K562 (cell line): ENCODE results near the gene CCDC13. TPM values are rescaled to one million over a fixed set of nuclear protein-coding genes. Genes with fewer than 3 reads are reported as not detected.

ENCODE experiments used
- ATAC-seq: fragments of 200-7000 bp; cut with Tn5 transposase; 3 replicates; pipeline ENCODE4 v1.9.1; 2020; ENCODE audit warnings: moderate library complexity
- BruUV-seq: library from RNA; stranded (reverse); fragments of 400-500 nt; replicated peaks from 2 replicates; lab custom pipeline; 2021; lab: Mats Ljungman, UMichigan
- CTCF ChIA-PET: fragments of 300-600 bp; formaldehyde crosslinking; extraction: SDS; loops from one replicate; lab custom pipeline; 2021; ENCODE audit warnings: low intra/inter-chr PET ratio; lab: Yijun Ruan, JAX
- POLR2A ChIA-PET: fragments of 300-600, 350-650 bp; sonication (Branson Sonifier 250); formaldehyde crosslinking; extraction: SDS; loops from one replicate; lab custom pipeline; 2021; ENCODE audit warnings: antibody characterized with exemption, inconsistent platforms; lab: Yijun Ruan, JAX
- DNase-seq, 4 experiments: peaks; one replicate each; pipeline versions ENCODE4 v3.0.0 to v3.0.0-alpha.2; 2011 to 2018; ENCODE audit warnings: low spot score in 3 of 4, mixed read lengths in 3 of 4; ENCODE audit errors: extremely low read depth in 1 of 4
- FAIRE-seq: peaks from 2 replicates; lab custom pipeline; 2011; peaks lifted over from hg19 to GRCh38; lab: Jason Lieb, UNC
- H2AFZ ChIP-seq: 2 replicates; pipeline ENCODE4 v1.6.0; 2011; ENCODE audit warnings: low read depth, low read length, control low read depth, inconsistent platforms
- H3K27ac ChIP-seq: fragments of 200-600 bp; 3 replicates; pipeline ENCODE4 v1.8.0; 2011; ENCODE audit warnings: low read depth, mild to moderate bottlenecking, control low read depth, inconsistent platforms, low read length, moderate library complexity, mixed read lengths; ENCODE audit errors: extremely low read depth
- H3K27me3 ChIP-seq, 2 experiments: fragments of 300-600 bp in 1 of 2; 2 replicates in 1 of 2; 3 replicates in 1 of 2; pipeline versions ENCODE4 v1.6.0 to v1.8.0; 2011; ENCODE audit warnings: inconsistent platforms in 2 of 2, low read length in 2 of 2, mild to moderate bottlenecking in 1 of 2, mixed read lengths in 1 of 2, moderate library complexity in 1 of 2; ENCODE audit not compliant: control insufficient read depth in 2 of 2, insufficient read depth in 2 of 2
- H3K36me3 ChIP-seq: fragments of 300-600 bp; 3 replicates; pipeline ENCODE4 v1.8.0; 2011; ENCODE audit warnings: mild to moderate bottlenecking, low read length, inconsistent platforms; ENCODE audit not compliant: control insufficient read depth, insufficient read depth
- H3K4me1 ChIP-seq, 2 experiments: fragments of 200-600 bp in 1 of 2; replicated peaks in 1 of 2; 2 replicates in 1 of 2; 3 replicates in 1 of 2; pipeline versions ENCODE4 v1.5.1 to v1.8.0; 2011; ENCODE audit warnings: inconsistent platforms in 2 of 2, low read length in 2 of 2, mild to moderate bottlenecking in 1 of 2, mixed read lengths in 1 of 2, moderate library complexity in 1 of 2; ENCODE audit not compliant: control insufficient read depth in 2 of 2, insufficient read depth in 2 of 2
- H3K4me2 ChIP-seq: 2 replicates; pipeline ENCODE4 v1.6.1; 2011; ENCODE audit warnings: low read length, control low read depth, inconsistent platforms, mixed read lengths; ENCODE audit not compliant: insufficient read depth
- H3K4me3 ChIP-seq: fragments of 200-600 bp; sonication (generic), shearing (Covaris generic); 2 replicates; pipeline ENCODE4 v1.5.1; 2016; ENCODE audit warnings: control low read depth, inconsistent platforms
- H3K79me2 ChIP-seq: fragments of 200-600 bp; 3 replicates; pipeline ENCODE4 v1.8.0; 2011; ENCODE audit warnings: low read length, inconsistent platforms; ENCODE audit not compliant: control insufficient read depth, insufficient read depth
- H3K9ac ChIP-seq, 2 experiments: 2 replicates each; pipeline versions ENCODE4 v1.6.0 to v1.6.1; 2011; ENCODE audit warnings: low read depth in 2 of 2, low read length in 2 of 2, control low read depth in 1 of 2, inconsistent platforms in 1 of 2, mild to moderate bottlenecking in 1 of 2, mixed read lengths in 1 of 2; ENCODE audit not compliant: insufficient read depth in 1 of 2
- H3K9me1 ChIP-seq: one replicate; pipeline ENCODE4 v1.6.0; 2011; ENCODE audit warnings: inconsistent platforms, mild to moderate bottlenecking, low read length, moderate library complexity; ENCODE audit not compliant: control insufficient read depth, insufficient read depth
- H3K9me3 ChIP-seq: replicated peaks from 2 replicates; pipeline ENCODE4 v1.5.1; 2011; ENCODE audit warnings: low read depth, low read length, inconsistent platforms; ENCODE audit not compliant: control insufficient read depth, insufficient read depth
- H4K20me1 ChIP-seq: replicated peaks from 2 replicates; pipeline ENCODE4 v1.6.1; 2011; ENCODE audit warnings: low read length, inconsistent platforms, mixed read lengths; ENCODE audit not compliant: control insufficient read depth, insufficient read depth
- BRF2 ChIP-seq: IDR thresholded peaks from 3 replicates; pipeline ENCODE4 v1.6.1; 2011; ENCODE audit warnings: borderline replicate concordance, mild to moderate bottlenecking; ENCODE audit not compliant: insufficient read length, insufficient read depth
- CTCFL ChIP-seq: IDR thresholded peaks from 2 replicates; pipeline ENCODE4 v1.6.1; 2011; ENCODE audit warnings: borderline replicate concordance, low read depth, mild to moderate bottlenecking, moderate library complexity, low read length; ENCODE audit not compliant: insufficient read depth, poor library complexity, severe bottlenecking
- E2F5 ChIP-seq: sonication (generic); formaldehyde crosslinking; IDR thresholded peaks from 2 replicates; pipeline ENCODE4 v1.8.0; 2022; ENCODE audit warnings: mild to moderate bottlenecking, missing genetic modification reagents
- HES1 ChIP-seq: fragments of 450-650 bp; IDR thresholded peaks from 2 replicates; pipeline ENCODE4 v1.6.1; 2016; ENCODE audit warnings: low read depth, mild to moderate bottlenecking, moderate library complexity
- SIRT6 ChIP-seq: IDR thresholded peaks from one replicate; pipeline ENCODE4 v1.6.1; 2012; ENCODE audit warnings: low read depth, mild to moderate bottlenecking, control low read depth, inconsistent platforms, low read length, moderate library complexity
- SLC30A9 ChIP-seq: fragments of 250-450 bp; sonication (Bioruptor Pico); IDR thresholded peaks from 2 replicates; pipeline ENCODE4 v1.8.0; 2022; ENCODE audit warnings: mild to moderate bottlenecking, moderate library complexity
- ZNF318 ChIP-seq, 2 experiments: fragments of 450-650 bp; IDR thresholded peaks; 2 replicates each; pipeline ENCODE4 v1.6.1; 2016; ENCODE audit warnings: mild to moderate bottlenecking in 2 of 2, borderline replicate concordance in 1 of 2, low read depth in 1 of 2, moderate library complexity in 1 of 2
- ZNF830 ChIP-seq: fragments of 250-450 bp; sonication (Bioruptor Pico); IDR thresholded peaks from 2 replicates; pipeline ENCODE4 v1.5.0; 2021; ENCODE audit warnings: mild to moderate bottlenecking
- WGBS: fragments of 100-300 bp; shearing (Covaris generic); methylation state at CpG from one replicate; pipeline ENCODE4 v1.1.6; 2016; ENCODE audit warnings: low coverage, mixed read lengths; ENCODE audit not compliant: insufficient coverage; ENCODE audit errors: missing lambda C conversion rate; 5-methylcytosine and 5-hydroxymethylcytosine counted together
- in situ Hi-C: fragments of 300-500 bp; cut with MboI; formaldehyde crosslinking; loops from 4 replicates; pipeline ENCODE4 v1.15.0; 2018; ENCODE audit warnings: inconsistent platforms, mixed read lengths
- intact Hi-C: fragments of 100-400 bp; cut with micrococcal nuclease; formaldehyde crosslinking; loops from 2 replicates; pipeline ENCODE4 v1.14.2; 2022
- polyA plus RNA-seq, 8 experiments: library from polyadenylated mRNA; depleted of rRNA in 4 of 8; stranded (reverse) in 5 of 8; unstranded in 3 of 8; fragments of >200 nt; fragmentation: Nextera tagmentation in 2 of 8; fragmentation: Illumina TruSeq in 1 of 8; extraction: Ambion mirVana in 2 of 8; extraction: Trizol in 1 of 8; gene quantifications; 2 replicates each; pipeline versions ENCODE4 v1.2.1 to v1.2.3, GENCODE V29; 2011 to 2014; ENCODE audit warnings: inconsistent platforms in 1 of 8, missing spikeins in 1 of 8
- total RNA-seq, 7 experiments: library from RNA; depleted of rRNA in 6 of 7; stranded (reverse); fragments of >200 nt in 6 of 7; fragmentation: Illumina TruSeq in 2 of 7; extraction: Trizol in 2 of 7; gene quantifications; 2 replicates each; pipeline versions ENCODE4 v1.2.1 to v1.2.3, GENCODE V29; 2011 to 2021; ENCODE audit warnings: low replicate concordance in 1 of 7

CCDC13 gene
- total and polyA plus RNA-seq, 9 of the 15 experiments (the other 6 are each of a cell fraction or from before 2014, with no cell fraction given) = 0.20 to 0.70 (median 0.48) TPM; not detected in 2

- H3K4me3 ChIP-seq = no peak overlapping the region
- no peak overlapping the region for H3K4me2 ChIP-seq
- no peaks in the 10 kb centered on the region for H3K9me3 ChIP-seq
- no peak overlapping the region for H3K9ac ChIP-seq
- DNase-seq (no peak), FAIRE-seq (no peak), ATAC-seq (no peak)
- H3K4me1 ChIP-seq = no peaks in the 10 kb centered on the region
- H3K36me3 ChIP-seq = no peaks in the 10 kb centered on the region
- CTCF ChIA-PET = no interaction called here
- no peaks in the 10 kb centered on the region for H3K79me2 ChIP-seq
- H3K27me3 ChIP-seq = peaks cover 23 to 30% of the 10 kb centered on the region in 2 experiments; a peak in 4 of 5 replicates
- in situ Hi-C loops = no loop called here
- no peaks in the 10 kb centered on the region for H3K9me1 ChIP-seq
- BruUV-seq = no TSS peak
- no peaks in the 10 kb centered on the region; the same call in 1 of the 2 replicates for H4K20me1 ChIP-seq
- whole genome bisulfite sequencing = 3% methylated on average over 6 of the region's 6 CpGs
- no peak overlapping the region for H3K27ac ChIP-seq
- intact Hi-C loops = no loop called here
- no peak overlapping the region for H2AFZ ChIP-seq
- POLR2A ChIA-PET = interaction anchor here (0.6 to 1.6 kb wide), 3 partner anchors 8 to 219 kb away, joined by 3 to 5 read pairs (median 3); partner anchors contain the start of gene HIGD1A
- no peak for TF ChIP-seq ZNF830 (CRISPR knock-in tag)
- no peak for TF ChIP-seq SIRT6
- TF ChIP-seq HES1 = no peak
- TF ChIP-seq CTCFL = no peak
- TF ChIP-seq E2F5 (CRISPR knock-in tag) = no peak
- TF ChIP-seq BRF2 = no peak
- TF ChIP-seq SLC30A9 (CRISPR knock-in tag) = no peak
- TF ChIP-seq ZNF318 (IDR thresholded peaks at IDR 0.05; ENCODE audit: borderline replicate concordance in 1 of 2, low read depth in 1 of 2) = no peak
These were observed 36.5 kb downstream of the CCDC13 start for GRCh38 chr3:42736531-42736930.
